Osteocyte (in vitro differentiated cells): ENCODE results near the gene CCDC88C. TPM values are rescaled to one million over a fixed set of nuclear protein-coding genes. Genes with fewer than 3 reads are reported as not detected.

ENCODE experiments used
- DNase-seq: peaks from one replicate; pipeline ENCODE4 v3.0.0; 2021; ENCODE audit warnings: mixed read lengths; ENCODE audit not compliant: unreplicated experiment; ENCODE audit errors: extremely low spot score
- H3K27ac Mint-ChIP-seq: one replicate; pipeline ENCODE4 v1.8.0; 2021; ENCODE audit warnings: mild to moderate bottlenecking, mixed read lengths; ENCODE audit not compliant: unreplicated experiment
- H3K27me3 Mint-ChIP-seq: one replicate; pipeline ENCODE4 v1.8.0; 2021; ENCODE audit warnings: mixed read lengths; ENCODE audit not compliant: unreplicated experiment
- H3K36me3 Mint-ChIP-seq: one replicate; pipeline ENCODE4 v1.8.0; 2021; ENCODE audit warnings: mixed read lengths; ENCODE audit not compliant: unreplicated experiment
- H3K4me1 Mint-ChIP-seq: one replicate; pipeline ENCODE4 v1.8.0; 2021; ENCODE audit warnings: mixed read lengths; ENCODE audit not compliant: unreplicated experiment
- H3K4me3 Mint-ChIP-seq: one replicate; pipeline ENCODE4 v1.8.0; 2021; ENCODE audit warnings: mild to moderate bottlenecking, moderate library complexity, mixed read lengths; ENCODE audit not compliant: unreplicated experiment
- H3K9me3 Mint-ChIP-seq: one replicate; pipeline ENCODE4 v1.8.0; 2021; ENCODE audit warnings: mixed read lengths; ENCODE audit not compliant: unreplicated experiment
- CTCF ChIP-seq: fragments of 200-600 bp; sonication (generic); IDR thresholded peaks from 2 replicates; pipeline ENCODE4 v1.5.0; 2021; ENCODE audit warnings: antibody characterized with exemption, mild to moderate bottlenecking, moderate library complexity
- total RNA-seq: library from RNA; stranded (reverse); gene quantifications from 2 replicates; pipeline ENCODE4 v1.2.1, GENCODE V29; 2021

The CCDC88C gene
- total RNA-seq, 1 donor from 2014 or later, result 1.4 TPM

- Mint-ChIP-seq H3K36me3 (no peaks in the 10 kb centered on the region), H3K9me3 (no peaks in the 10 kb centered on the region), H3K27ac (no peak overlapping the region), H3K4me1 (peaks cover 35% of the 10 kb centered on the region), H3K27me3 (peaks cover 16% of the 10 kb centered on the region), H3K4me3 (no peak overlapping the region)
- no peak for TF ChIP-seq CTCF
- DNase-seq, result no peak
These were observed 38.6 kb downstream of the CCDC88C start for GRCh38 chr14:91378930-91379578.

DNA sequence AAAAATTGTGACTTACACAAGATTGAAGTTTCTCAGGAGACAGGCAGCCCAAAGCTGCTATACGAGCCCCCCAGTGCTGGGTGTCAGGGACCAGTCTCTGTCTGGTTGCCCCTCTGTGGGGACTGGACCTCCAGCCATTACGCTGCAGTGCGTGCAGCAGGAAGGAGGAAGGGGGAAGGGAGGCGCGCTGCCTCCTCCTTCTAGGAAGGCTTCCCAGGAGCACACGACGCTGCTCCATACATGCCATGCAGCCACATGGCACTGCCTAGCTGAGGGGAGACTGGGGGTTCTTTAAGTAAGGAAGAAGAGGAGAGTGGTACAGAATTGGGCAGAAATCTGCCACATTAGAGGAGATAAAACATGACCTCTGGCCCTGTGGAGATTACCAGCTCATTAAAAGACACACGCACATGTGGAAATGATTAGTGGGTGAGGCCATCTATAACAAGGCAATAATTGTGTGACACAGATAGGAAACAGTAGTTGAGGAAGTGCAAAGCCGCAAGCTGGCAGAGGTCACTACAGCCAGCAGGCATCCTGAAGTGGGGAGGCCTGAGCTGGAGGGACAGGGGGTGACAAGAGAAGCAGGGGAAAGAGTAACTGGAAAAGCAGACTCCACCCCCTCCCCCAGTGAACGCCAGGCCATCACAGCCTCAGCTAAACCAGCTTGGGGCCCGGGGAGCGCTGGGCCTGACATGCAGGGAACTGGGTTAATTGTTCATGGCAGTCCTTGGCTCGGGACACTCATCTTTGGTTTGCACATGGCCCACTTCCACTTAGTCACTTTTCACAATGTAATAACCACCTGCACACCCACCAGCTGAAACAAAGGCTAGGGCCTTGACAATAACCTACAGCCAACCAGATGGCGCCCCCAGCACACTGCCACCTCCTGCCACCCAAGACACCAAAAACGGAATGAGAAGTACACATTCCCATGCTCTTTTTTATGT, 39.6 kb downstream of the CCDC88C start:
- Mint-ChIP-seq H3K27me3 (peaks cover 19% of the 10 kb centered on the region), H3K4me3 (no peak overlapping the region), H3K4me1 (peaks cover 42% of the 10 kb centered on the region), H3K9me3 (no peaks in the 10 kb centered on the region), H3K36me3 (no peaks in the 10 kb centered on the region), H3K27ac (no peak overlapping the region)
- no peak for DNase-seq
- TF ChIP-seq CTCF, result no peak

DNA sequence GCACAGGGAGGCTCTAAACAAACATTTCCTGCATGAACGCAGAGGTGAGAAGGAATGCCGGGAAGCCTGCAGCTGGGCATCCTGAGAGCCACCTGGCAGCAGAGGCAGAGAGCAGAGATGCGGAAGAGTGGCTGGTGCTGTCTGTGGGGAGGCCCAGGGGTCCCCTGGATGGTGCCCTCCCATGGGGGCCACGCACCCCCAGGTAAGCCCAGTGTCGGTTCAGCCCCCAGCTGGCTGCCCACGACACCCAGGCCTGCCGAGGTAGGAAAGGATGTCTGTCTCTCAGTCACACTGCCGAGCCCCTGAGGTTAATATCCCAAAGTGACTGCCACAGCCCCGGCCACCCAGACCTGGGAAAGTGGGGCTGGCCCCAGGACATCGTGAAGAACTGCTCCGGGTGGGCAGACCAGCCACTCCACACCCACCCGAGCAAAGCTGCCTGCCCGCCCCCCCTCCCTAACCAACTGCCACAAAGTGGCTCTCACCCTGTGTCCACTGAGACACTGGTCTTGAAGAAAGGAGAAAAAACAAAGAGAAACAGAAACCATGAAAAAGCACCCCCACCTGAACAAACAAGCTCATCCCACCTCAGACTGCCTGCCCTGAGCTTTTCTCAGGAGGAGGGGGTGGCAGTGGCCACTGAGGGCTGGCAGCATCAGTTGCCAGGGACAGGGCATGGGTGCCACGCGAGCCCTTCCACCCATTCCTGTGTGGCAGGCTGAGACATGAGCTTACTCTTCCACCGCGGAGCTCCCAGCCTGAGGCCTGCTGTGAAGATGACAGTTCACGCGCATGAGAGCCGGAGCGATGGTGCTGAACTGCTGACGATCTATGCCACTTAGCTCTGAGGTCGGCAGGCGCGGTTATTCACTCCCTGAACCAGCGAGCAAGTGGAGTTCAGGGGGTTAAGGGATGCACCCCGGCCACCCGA, 40.8 kb downstream of the CCDC88C start:
- H3K4me1 Mint-ChIP-seq, result peaks cover 44% of the 10 kb centered on the region
- no peaks in the 10 kb centered on the region for H3K9me3 Mint-ChIP-seq
- no peak for DNase-seq
- no peak overlapping the region for H3K4me3 Mint-ChIP-seq
- H3K27ac Mint-ChIP-seq, result no peak overlapping the region
- TF ChIP-seq CTCF, result no peak
- peaks cover 9% of the 10 kb centered on the region for H3K27me3 Mint-ChIP-seq
- H3K36me3 Mint-ChIP-seq, result no peaks in the 10 kb centered on the region

DNA sequence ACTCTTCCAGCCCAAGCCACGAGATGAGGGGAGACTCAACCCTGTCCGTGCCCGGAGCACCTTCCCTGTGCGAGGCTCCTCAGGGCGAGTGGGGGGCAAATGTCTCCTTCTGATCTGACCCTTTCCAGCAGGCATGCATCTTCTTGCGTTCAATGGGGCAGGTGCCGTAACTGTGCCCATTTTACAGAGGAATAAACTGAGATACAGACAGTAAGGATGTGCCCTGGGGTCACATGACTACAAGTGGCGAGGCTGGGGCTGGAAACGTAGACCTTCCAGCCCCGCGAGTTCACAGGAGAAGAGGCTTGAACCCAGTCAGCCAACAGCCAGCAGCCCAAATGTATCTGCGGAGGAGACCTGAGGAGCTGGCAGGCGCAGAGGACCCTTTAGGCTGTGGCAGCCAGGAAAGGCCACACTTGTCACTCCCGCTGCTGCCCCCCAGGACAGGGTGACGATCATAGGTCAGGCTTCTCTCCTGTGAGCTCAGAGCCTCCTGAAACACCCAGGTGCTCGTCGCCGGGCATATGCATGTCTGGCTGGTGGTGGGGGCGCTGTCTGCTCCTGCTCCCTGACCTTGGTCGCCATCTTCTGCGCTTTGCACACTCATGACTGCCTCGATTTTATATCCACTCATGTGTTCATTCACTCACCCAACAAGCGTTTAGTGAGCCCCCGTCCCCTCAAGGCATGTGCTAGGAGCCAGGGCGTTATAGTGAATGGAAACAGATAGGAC, 41.7 kb downstream of the CCDC88C start:
- no peaks in the 10 kb centered on the region for H3K36me3 Mint-ChIP-seq
- peaks cover 44% of the 10 kb centered on the region for H3K4me1 Mint-ChIP-seq

More for the DNA sequence above, 41.7 kb downstream of the CCDC88C start:
- H3K27me3 Mint-ChIP-seq, result peaks cover 8% of the 10 kb centered on the region
- no peak for DNase-seq
- no peak overlapping the region for H3K27ac Mint-ChIP-seq
- TF ChIP-seq CTCF, result no peak
- no peaks in the 10 kb centered on the region for H3K9me3 Mint-ChIP-seq
- no peak overlapping the region for H3K4me3 Mint-ChIP-seq
